Cardiac muscle cell (in vitro differentiated cells and primary cell): ENCODE measurements around the gene GRID1. TPM values are rescaled to one million over a fixed set of nuclear protein-coding genes. Genes with fewer than 3 reads are reported as not detected.

Experiments
- DNase-seq, 2 donors: peaks; one replicate each; pipeline versions ENCODE4 v3.0.0 to v3.0.0-alpha.2; 2010 to 2017; ENCODE audit warnings: low read depth in 1 of 2, low spot score in 1 of 2
- H3K27ac ChIP-seq: fragments of 200-600 bp; sonication (generic); 2 replicates; pipeline ENCODE4 v1.5.1; 2016
- H3K27me3 ChIP-seq: fragments of 200-600 bp; sonication (generic); 2 replicates; pipeline ENCODE4 v1.6.0; 2016; ENCODE audit warnings: control low read depth
- H3K36me3 ChIP-seq: fragments of 200-600 bp; sonication (generic); 2 replicates; pipeline ENCODE4 v1.5.1; 2016; ENCODE audit warnings: control low read depth
- H3K4me1 ChIP-seq: fragments of 200-600 bp; sonication (generic); 2 replicates; pipeline ENCODE4 v1.8.1; 2017; ENCODE audit warnings: low read depth, mild to moderate bottlenecking, mixed run types
- H3K4me3 ChIP-seq: fragments of 200-600 bp; sonication (generic); 2 replicates; pipeline ENCODE4 v1.5.1; 2016; ENCODE audit warnings: mild to moderate bottlenecking
- H3K9me3 ChIP-seq: fragments of 200-600 bp; sonication (generic); 2 replicates; pipeline ENCODE4 v1.5.1; 2017; ENCODE audit warnings: low read depth, mild to moderate bottlenecking, control low read depth
- polyA plus RNA-seq: library from polyadenylated mRNA; unstranded; fragments of >200 nt; fragmentation: Nextera tagmentation; extraction: Ambion mirVana; gene quantifications from 2 replicates; pipeline ENCODE4 v1.2.1, GENCODE V29; 2016
- total RNA-seq: library from RNA; depleted of rRNA; stranded (reverse); fragments of >200 nt; gene quantifications from 2 replicates; pipeline ENCODE4 v1.2.3, GENCODE V29; 2016
- TF ChIP-seq, protein P1 (sequence below): IDR thresholded peaks from 2 replicates; pipeline ENCODE4 v1.5.1; 2012; ENCODE audit warnings: low read depth, mild to moderate bottlenecking, low read length

The GRID1 gene
- total and polyA plus RNA-seq, 2 experiments from 2014 or later, result 1.5 to 1.6 TPM

- Histone ChIP-seq H3K9me3 (no peaks in the 10 kb centered on the region), H3K36me3 (no peaks in the 10 kb centered on the region), H3K4me1 (no peaks in the 10 kb centered on the region), H3K27me3 (no peaks in the 10 kb centered on the region), H3K27ac (no peak overlapping the region), H3K4me3 (no peak overlapping the region)
- no peak for DNase-seq
- TF ChIP-seq, protein P1, sequence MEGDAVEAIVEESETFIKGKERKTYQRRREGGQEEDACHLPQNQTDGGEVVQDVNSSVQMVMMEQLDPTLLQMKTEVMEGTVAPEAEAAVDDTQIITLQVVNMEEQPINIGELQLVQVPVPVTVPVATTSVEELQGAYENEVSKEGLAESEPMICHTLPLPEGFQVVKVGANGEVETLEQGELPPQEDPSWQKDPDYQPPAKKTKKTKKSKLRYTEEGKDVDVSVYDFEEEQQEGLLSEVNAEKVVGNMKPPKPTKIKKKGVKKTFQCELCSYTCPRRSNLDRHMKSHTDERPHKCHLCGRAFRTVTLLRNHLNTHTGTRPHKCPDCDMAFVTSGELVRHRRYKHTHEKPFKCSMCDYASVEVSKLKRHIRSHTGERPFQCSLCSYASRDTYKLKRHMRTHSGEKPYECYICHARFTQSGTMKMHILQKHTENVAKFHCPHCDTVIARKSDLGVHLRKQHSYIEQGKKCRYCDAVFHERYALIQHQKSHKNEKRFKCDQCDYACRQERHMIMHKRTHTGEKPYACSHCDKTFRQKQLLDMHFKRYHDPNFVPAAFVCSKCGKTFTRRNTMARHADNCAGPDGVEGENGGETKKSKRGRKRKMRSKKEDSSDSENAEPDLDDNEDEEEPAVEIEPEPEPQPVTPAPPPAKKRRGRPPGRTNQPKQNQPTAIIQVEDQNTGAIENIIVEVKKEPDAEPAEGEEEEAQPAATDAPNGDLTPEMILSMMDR, result no peak
Observed at GRCh38 chr10:85811405-85811804, 555.2 kb downstream of the GRID1 start.

- H3K4me1 ChIP-seq, result no peaks in the 10 kb centered on the region
- no peaks in the 10 kb centered on the region for H3K36me3 ChIP-seq
- H3K9me3 ChIP-seq, result no peaks in the 10 kb centered on the region
- TF ChIP-seq, protein P1, result no peak
- H3K27me3 ChIP-seq, result no peaks in the 10 kb centered on the region
- DNase-seq, result no peak
- no peak overlapping the region for H3K4me3 ChIP-seq
- H3K27ac ChIP-seq, result no peak overlapping the region
Observed at GRCh38 chr10:85810674-85811073, 555.9 kb downstream of the GRID1 start.

DNA sequence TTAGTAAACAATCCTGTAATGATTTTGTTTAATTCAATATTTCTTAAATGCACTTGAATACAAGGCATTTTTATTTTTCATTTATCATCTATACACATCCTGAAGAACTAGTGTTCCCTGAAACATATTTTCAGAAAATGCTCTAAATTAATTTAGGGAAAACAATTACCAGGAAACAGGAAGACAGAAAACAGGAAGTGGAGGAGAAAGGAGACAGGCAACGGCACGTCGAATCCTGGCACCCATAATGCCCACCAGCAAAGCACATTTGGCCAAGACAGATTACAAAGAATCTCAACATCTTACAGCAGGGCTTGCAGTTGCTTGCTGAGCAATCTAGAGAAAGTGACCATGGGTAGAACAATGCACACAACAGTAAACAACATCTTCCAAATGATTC, 571.1 kb downstream of the GRID1 start:
- Histone ChIP-seq H3K27ac (no peak overlapping the region), H3K4me3 (no peak overlapping the region), H3K36me3 (no peaks in the 10 kb centered on the region), H3K4me1 (peaks cover 7% of the 10 kb centered on the region), H3K9me3 (no peaks in the 10 kb centered on the region), H3K27me3 (no peaks in the 10 kb centered on the region)
- no peak for DNase-seq
- TF ChIP-seq, protein P1, result no peak

GRCh38 chr10:85794553-85794952, 572.0 kb downstream of the GRID1 start:
- Histone ChIP-seq H3K9me3 (no peaks in the 10 kb centered on the region), H3K36me3 (no peaks in the 10 kb centered on the region), H3K27me3 (no peaks in the 10 kb centered on the region), H3K4me1 (peaks cover 7% of the 10 kb centered on the region), H3K4me3 (no peak overlapping the region), H3K27ac (no peak overlapping the region)
- TF ChIP-seq, protein P1, result no peak
- DNase-seq, result no peak

- TF ChIP-seq, protein P1, result no peak
- DNase-seq, result no peak
- Histone ChIP-seq H3K36me3 (no peaks in the 10 kb centered on the region), H3K27ac (no peak overlapping the region), H3K27me3 (no peaks in the 10 kb centered on the region), H3K9me3 (no peaks in the 10 kb centered on the region), H3K4me1 (peaks cover 7% of the 10 kb centered on the region), H3K4me3 (no peak overlapping the region)
Observed at GRCh38 chr10:85792533-85792858, 574.1 kb downstream of the GRID1 start.
